Testis (tissue), 2 donors: ENCODE measurements around the gene PRUNE2.

Experiments used
- CTCF ChIP-seq, 3 experiments: fragments of 450-650 bp in 2 of 3; fragments of 200-600 bp in 1 of 3; sonication (generic) in 1 of 3; IDR thresholded peaks; one replicate each; pipeline ENCODE4 v1.5.1; 2016 to 2019; ENCODE audit warnings: antibody characterized with exemption in 3 of 3, mild to moderate bottlenecking in 2 of 3, moderate library complexity in 1 of 3
- POLR2A ChIP-seq: fragments of 450-650 bp; IDR thresholded peaks from one replicate; pipeline ENCODE4 v1.6.1; 2017; ENCODE audit warnings: antibody characterized with exemption, mild to moderate bottlenecking, moderate library complexity

- no peak for TF ChIP-seq CTCF (IDR thresholded peaks at IDR 0.05)
- no peak for TF ChIP-seq POLR2A
Measured at GRCh38 chr9:76583256-76583655, 322.7 kb downstream of the PRUNE2 start.
